ENCODE data around the gene C17orf75.

C17orf75 gene

DNA sequence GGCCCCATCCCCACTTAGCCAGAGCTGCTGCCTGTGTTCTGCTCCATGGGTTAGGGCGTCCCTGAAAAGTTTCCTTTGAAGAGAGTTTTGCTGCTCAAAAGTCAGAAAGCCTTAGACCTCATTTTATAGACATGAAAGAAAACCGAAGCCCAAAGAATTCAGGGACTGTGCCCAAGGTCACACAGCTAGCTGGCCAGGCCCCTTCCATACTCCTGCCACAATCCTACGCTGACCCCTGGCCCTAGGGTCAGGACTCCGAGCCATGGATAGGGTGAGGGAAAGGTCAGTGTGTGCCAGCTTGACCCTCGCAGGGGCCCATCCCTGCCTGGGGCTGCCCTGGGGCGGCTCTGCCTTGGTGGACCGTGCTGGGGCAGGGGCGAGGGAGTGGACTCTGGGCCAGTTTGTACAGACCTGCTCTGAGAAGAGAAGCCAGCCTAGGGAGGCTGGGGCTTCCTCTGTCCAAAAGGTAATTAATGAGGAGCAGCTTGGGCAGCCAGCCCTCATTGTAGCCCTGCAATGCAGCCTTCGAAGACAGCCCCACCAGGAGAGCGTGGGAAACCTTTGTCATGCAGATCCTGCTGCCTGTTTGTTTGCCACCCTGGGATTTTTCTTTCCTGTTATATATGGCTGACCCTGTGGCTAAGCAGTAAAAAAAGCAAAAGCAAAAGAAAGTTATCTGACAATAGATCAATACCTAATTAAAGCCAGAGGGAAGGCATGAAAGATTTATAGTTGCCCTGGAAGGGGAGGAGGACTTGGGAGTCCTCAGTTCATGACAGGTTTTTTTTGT, 38.9 kb downstream of the C17orf75 start:
- no peak for DNase-seq

DNA sequence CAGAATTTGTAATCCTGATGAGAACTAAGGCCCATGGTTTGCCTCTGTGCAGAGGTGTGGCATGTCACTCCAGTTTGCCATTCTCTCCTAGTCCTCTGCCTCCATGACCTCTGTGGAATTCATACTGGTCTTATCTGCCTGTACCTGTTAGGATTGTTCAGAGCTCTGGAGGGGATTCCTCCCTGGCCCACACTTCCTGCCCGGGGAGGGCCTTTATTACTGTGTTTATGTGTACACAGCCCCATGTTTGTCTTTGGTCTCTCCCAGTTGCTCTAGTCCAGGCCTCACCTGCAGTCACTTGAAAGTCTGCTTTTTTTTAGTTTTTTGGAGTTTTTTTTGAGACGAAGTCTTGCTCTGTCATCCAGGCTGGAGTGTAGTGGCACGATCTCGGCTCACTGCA, 39.9 kb downstream of the C17orf75 start:
- no peak for DNase-seq

- DNase-seq: no peak
These were observed 42.3 kb downstream of the C17orf75 start for GRCh38 chr17:32299580-32300164.

DNA sequence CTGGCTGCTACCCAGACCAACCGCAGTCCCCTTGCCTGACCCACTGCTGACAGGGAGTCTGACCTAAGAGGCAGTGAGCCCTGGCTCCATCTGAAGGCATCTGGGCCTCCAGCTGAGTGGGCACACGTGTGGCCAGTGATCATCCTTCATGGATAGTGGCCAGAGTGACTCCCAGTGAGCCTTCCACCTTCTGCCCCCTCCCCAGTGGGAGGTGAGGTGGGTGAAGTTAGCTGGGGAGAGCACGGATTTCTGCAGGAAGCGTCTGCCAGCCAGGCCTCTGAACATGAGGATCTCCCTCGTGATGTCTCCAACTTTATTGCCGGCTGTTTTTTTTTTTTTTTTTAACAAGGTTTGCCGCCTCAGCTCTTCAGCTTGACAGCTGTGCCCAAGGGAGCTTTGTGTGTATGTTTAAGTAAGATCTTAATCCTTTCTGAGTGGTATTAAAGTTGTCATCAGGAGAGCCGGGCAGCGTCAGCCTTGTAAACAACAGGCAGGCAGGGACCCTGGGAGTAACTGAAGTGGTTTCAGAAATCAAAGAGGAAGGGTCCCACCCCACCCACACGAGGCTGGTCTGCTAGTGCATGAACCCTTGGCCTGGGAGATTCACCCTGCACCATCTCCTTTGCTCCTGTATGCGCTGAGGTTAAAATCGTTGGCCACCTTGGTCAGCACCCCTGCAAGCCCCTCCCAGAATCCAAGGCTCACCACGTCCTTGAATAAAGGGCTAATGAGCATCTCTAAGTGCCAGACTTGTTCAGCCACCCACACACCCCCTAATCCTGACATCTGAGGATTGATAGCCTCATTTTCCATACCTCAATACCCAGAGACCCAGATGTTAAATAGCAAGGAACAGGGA, 43.0 kb downstream of the C17orf75 start:
- DNase-seq: no peak

DNA sequence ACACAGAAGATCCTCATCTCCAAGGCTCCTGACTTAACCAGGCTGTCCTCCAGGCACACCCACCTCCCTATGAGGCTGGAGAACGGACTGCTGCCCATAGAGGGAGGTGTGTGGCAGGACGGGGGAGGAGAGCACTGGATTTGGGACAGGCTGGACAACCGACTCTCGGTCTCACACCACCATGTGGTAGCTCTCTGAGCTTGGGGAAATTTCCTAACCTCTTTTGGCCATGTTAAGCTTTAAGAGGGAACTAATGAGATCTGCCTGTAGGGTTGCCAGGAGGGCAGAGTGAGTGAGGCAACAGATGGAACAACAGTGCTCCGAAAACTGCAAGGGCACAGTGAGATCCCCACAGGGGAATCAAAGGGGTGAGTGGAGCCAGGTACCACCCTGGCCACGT, 43.7 kb downstream of the C17orf75 start:
- DNase-seq: no peak

DNA sequence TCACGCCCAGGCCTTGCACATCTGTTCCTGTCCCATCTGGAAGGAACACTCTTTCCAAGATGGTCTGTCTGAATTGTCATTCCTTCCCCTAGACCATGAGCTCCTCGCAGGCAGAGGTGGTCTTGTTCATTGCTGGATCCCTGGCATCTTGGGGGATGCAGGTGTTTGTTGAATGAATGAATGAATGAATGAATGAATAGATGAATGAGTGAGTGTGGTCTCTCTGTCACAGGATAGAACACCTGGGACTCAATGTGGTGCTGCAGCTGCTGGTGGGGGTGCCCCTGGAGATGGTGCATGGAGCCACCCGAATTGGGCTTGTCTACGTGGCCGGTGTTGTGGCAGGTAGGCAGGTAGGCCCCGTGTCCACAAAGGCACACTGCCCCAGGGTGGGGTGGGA, 44.1 kb downstream of the C17orf75 start:
- no peak for DNase-seq

GRCh38 chr17:32297424-32297823, 44.5 kb downstream of the C17orf75 start:
- no peak for DNase-seq

DNA sequence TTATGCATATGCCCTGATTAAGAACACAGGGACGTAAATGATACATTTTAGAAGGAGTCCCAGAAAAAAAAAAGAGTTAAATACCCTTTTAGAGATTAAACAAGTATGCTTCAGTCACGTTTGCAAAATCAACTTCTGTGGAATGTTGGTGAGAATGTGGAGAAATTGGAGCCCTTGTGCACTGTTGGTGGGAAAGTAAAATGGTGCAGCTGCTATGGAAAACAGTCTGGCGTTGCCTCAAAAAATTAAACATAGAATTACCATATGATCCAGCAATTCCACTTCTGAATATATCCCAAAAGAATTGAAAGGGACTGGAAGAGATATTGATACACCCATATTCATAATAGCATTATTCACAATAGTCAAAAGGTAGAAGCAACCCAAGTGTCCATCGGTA, 49.9 kb downstream of the C17orf75 start:
- DNase-seq: no peak

DNA sequence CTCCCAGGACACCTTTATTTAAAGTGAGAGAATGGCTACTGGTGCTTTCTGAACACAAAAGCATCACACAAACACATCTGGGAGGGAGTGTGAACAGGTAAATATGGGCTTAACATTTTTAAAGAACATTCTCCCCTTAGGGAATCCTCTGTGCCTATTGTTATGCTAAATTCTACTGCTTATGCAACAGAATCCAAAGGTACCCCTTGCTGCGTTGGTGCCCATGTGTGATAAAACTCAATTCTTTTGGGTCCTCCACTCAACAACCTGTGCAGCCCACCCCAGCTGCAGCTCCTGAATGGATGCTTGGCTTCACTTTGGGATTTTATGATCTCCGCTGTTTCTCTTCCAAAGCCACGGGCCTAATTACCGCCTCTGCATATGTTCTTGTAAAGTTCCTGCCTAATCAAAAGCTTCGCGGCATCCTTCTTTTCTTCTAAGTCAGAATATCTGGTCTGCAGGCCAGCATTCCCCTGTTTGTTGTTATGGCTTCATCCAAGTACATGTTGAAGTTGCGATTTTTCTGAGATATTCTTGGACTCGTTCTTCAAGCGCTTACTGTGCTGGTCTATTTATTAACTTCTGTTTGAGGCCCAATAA, 52.4 kb downstream of the C17orf75 start:
- DNase-seq: no peak

GRCh38 chr17:32288615-32289014, 53.4 kb downstream of the C17orf75 start:
- DNase-seq: no peak

DNA sequence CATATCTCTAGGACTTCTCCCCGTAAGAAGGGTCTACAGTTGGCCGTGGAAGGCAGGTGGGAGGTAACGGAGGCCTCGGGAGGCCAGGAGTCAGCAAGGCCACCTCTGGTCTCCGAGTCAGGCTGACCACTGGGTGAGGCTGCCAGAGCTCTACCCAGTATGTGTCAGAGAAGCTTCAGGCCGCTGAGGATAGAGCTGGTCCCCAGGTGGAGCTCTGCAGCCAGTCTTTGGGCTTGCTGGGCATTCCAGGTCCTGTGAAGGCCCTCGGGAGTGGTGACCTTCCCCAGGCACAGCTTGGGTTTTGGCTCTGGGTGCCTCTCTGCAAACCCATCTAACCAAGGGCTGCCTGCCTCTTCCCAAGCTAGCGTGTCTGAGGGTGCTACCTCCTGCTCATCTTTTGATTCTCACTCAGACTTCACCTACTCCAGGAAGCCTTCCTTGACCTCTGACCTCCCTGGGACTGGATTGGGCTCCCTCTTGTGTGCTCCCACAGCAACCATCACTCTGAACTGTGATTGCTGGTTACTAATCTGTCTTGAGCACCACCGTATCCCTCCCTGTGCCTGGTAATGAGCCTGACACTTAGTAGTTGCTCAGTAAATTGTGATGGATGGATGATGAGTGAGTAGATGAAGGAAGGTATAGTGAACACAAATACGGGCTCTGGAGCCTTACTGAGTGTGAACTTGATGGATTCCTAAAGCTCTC, 54.0 kb downstream of the C17orf75 start:
- no peak for DNase-seq

DNA sequence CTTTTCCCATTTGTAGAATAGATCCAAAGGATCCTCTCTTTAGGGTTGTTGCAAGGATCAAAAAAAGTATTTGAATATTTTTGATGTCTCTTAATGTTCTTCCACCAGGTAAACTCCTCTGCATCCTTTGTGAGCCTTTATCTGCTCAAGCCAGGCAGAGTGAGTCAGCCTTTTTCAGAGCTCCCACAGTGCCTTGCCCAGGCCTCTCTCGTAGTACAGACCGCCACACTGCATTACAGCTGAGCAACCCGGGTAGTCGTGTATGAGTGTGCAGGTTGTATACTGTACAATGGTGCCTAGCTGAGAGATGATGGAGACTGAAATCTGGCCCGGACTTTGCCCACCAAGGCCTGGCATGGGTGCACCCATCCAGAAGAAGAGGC, 55.5 kb downstream of the C17orf75 start:
- no peak for DNase-seq

DNA sequence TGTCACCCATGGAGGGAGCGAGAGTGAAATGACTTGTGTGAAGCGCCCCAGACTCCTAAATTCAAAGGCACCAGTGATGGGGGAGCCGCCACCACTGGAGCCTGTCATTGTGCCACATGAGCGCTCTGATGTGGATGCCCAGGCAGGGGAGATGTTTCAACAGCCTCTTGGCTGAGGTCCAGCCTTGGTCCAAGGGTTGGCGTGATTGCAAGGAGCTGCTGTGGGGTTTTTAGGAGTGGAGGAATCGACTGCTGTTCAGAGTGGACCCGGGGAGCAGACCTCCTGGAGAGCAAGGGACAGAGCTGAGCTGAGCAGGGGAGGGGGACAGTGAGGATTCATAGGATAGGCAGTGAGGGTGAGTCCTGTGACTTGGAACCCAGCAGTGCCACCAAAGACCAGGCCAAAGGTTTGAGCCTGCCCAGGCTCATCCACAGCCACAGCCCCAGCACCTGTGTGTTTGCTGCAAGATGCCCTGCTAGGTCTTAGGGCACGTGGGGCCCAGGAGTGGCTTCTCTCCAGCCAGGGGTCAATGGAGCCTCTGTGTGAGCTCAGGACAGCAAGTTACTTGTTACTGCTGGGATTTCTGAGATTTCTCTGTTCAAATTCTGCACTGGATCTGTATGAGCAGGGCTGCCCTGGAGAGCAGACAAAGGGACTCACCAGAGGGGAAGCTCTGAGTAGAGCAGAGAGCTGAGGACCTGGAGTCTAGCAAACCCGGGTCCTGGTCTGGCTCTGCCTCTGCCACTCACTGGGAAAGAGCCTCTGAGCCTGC, 56.0 kb downstream of the C17orf75 start:
- DNase-seq: no peak

DNA sequence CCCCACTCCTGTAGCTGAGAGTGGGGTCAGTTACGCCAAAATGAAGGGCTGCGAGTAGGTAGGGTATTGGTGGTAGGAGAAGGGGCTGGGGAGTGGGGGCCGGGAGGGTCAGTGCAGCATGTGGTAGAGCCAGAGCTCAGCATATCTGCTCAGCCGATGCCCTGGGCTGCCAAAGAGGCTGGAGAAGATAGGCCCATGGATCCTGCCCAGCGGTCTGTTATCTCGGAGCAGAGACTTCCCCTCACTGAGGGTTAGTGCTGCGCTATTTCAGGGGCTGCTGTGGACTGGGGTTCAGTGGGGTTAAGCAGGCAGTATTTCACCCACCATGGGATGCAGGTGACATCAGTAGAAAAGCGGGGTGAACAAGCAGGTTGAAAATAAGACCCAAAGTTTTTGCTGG, 56.7 kb downstream of the C17orf75 start:
- no peak for DNase-seq

- no peak for DNase-seq
These were observed 58.2 kb downstream of the C17orf75 start for GRCh38 chr17:32283745-32284201.

GRCh38 chr17:32281011-32281451, 60.9 kb downstream of the C17orf75 start:
- no peak for DNase-seq

DNA sequence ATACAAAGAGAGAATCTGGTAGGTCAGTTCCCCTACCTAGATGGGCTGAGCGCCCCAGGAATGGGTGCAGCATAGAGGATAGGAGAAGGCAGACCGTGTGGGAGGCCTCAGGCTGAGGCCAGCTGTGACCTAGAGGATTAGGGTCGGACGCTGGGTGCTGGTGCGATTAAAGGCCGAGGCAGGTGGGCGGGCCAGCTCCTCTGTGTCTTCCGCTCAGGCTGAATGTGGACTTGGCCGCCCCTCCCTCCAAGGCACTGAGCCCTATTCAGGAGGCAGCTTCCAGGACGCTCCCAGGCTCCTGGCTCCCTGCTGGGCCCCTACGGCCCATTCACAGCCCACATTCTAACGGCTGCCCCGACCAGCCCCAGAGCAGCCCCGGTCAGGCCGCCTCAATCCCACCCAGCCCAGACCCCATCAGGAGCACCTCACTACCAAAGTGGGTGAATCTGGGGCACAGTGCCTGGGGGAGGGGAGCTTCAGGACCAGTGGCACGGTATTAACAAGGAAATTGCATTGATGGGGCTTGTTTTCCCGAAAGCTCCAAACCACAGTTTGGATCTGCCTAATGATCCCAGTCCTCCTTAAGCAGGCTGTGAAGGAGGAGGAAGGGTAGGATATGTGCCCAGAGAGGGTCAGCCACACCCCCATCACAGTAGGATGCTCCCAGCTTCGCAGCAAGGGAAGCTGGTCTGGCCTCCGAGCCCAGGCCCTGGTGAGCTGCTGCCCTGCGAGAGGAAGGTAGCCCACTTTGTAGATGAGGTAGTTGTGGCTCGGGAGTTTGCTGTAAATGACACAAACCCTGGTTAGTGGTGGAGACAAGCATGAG, 61.9 kb downstream of the C17orf75 start:
- DNase-seq: no peak

DNA sequence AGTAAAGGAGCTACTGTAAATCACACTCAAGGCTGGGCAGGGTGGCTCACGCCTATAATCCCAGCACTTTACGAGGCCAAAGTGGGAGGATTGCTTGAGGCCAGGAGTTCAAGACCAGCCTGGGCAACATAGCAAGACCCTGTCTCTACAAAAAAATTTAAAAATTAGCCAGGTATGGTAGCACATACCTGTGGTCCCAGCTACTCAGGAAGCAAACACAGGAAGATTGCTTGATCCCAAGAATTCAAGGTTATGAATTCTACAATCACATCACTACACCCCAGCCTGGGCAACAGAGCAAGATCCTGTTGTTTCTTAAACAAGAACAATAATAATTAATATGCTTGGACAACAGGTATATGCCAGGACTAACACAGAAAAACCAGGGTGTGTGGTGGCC, 63.2 kb downstream of the C17orf75 start:
- no peak for DNase-seq

All from stimulated activated CD4-positive, alpha-beta T cell treated with anti-CD3 and anti-CD28 coated beads, Interleukin-4, amount 100 ng/mL, for 24 hours (primary cell).